HG03064 (cell line): ENCODE results near the gene BCL6B.
"Not testable (repeated sequence)": the region's sequence is repeated elsewhere in the genome, so short reads cannot be mapped to it uniquely, and the experiment has no call there.

ENCODE experiments used
- ATAC-seq: cut with Tn5 transposase; IDR thresholded peaks from one replicate; pipeline ENCODE4 v1.9.1; 2021; ENCODE audit warnings: low read depth; ENCODE audit not compliant: unreplicated experiment

BCL6B gene

DNA sequence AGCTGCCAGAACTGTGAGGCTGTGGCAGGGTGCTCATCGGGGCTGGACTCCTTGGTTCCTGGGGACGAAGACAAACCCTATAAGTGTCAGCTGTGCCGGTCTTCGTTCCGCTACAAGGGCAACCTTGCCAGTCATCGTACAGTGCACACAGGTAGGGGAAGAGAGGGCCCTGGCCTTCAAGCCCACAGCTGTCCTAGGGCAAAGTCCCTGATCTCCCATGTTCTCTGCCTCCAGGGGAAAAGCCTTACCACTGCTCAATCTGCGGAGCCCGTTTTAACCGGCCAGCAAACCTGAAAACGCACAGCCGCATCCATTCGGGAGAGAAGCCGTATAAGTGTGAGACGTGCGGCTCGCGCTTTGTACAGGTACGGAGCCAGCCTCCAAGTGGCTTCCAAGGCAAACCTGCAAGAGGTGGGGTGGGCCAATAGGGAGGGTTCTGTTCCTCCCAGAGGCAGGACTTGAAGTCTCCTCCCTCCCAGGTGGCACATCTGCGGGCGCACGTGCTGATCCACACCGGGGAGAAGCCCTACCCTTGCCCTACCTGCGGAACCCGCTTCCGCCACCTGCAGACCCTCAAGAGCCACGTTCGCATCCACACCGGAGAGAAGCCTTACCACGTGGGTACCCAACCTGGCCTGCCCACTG lies 3.7 kb downstream of the BCL6B start:
- no peak for ATAC-seq

DNA sequence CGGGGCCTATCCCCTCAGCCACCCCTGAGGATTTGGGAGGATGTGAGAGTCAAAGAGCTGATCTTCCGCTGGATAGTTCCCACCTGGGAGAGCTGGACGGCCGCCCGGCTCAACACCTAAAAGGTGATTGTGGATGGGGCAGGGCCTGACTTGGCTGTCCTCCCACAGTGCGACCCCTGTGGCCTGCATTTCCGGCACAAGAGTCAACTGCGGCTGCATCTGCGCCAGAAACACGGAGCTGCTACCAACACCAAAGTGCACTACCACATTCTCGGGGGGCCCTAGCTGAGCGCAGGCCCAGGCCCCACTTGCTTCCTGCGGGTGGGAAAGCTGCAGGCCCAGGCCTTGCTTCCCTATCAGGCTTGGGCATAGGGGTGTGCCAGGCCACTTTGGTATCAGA lies 4.5 kb downstream of the BCL6B start:
- no peak for ATAC-seq

DNA sequence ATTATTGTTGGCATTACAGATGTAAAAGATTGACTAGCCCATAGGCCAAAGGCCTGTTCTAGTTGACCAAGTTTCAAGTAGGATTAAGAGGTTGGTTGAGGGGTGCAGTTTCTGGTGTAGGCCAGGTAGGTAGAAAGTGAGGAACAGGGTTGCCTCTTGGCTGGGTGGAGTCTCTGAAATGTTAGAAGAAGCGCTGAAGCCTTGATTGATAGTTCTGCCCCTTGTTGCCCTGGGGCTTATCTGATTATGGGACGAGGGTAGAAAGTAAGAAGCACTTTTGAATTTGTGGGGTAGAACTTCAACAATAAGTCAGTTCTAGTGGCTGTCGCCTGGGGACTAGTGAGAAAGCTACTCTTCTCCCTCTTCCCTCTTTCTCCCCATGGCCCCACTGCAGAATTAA lies 6.2 kb downstream of the BCL6B start:
- no peak for ATAC-seq

DNA sequence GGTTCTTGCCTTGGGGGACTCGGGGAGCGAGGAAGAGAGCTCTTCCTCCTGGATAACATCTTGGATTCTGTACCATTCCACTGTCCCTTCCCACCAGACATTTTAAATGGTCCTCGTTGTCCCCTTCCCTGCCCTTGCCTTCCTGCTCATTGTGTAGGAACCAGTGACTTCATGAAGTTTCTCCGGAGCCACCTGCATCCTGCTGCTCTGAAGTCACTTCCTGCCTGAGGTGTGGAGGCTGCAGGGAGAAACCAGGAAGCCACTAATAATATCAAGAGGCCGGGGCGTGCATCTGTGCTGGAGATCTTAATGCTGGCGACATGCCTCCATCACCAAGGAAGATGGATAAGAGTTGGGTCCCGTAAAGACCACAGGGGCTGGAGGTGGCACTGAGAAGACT lies 6.8 kb downstream of the BCL6B start:
- ATAC-seq, result no peak

DNA sequence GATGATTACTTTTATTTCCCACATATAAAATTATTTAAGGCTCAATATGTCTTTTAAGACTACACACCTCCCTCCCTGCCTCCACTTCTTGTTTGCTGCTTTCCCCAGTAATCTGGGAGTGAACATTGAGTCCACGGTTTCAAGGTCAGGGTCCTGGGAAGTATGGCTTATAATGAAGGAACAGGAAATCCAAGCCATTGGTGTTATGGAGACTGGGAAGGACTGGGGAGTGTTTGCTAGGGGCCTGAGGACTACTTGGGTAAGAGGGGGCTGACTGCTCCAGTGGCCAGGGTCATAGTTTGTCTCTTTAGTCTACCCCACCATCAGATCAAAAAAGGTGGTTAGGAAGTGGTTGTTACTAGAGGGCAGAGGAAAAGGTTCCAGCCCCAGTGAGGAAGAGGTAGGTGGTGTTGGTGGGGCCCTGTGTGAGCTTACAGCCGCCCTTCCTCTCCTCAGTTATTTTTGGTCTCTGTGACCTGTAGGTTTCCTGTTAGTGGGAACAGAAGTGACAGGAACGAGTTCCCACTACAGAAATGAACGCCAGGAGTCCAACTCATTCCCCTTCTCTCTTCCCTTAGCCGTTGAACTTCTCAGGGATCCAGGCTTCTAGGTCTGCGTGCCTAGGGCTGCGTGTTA lies 12.2 kb downstream of the BCL6B start:
- no peak for ATAC-seq

DNA sequence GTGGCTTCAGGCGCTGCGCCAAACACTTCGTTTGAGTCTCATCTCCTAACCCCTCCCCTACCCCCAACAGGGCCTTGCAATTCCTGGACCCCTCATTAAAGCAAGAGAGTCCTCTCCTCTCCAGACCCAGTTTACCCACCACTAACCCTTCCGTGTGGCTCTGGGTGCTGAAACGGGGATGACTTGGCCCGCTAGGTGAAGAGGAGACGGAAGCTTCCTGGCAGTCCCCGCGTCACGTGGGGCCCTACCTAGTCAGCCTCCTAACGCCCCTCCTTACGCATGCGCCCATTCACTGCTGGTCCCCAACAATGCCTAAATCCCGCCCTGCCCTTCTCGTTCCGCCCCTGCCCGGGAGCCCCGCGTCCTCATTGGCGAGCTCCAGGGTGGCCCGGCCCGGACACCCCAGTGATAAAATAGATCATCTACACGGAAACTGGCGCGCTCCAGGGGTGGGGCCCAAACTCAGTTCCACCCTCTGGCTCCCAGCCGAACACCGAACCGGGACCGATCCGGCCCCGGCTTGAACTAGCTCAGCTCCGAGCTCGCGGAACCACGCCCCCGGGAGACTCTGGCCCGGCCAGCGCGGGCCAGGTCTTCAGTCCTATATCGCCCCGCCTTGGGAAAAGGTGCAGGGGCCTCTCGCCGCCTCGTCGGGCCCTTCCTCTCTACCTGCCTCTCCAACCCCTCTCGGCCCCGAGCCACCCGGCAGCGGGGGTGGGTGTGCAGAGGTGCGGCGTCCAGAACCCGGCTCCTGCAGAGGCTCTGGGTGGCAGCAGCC lies 12.9 kb downstream of the BCL6B start, which contains the start of gene SLC16A13:
Gene SLC16A13, plus strand, starts transcription at position 425 of the 778 bp plus-strand sequence. CDS start 368 bp downstream, outside the sequence.
- ATAC-seq, result peak; percentile 88

DNA sequence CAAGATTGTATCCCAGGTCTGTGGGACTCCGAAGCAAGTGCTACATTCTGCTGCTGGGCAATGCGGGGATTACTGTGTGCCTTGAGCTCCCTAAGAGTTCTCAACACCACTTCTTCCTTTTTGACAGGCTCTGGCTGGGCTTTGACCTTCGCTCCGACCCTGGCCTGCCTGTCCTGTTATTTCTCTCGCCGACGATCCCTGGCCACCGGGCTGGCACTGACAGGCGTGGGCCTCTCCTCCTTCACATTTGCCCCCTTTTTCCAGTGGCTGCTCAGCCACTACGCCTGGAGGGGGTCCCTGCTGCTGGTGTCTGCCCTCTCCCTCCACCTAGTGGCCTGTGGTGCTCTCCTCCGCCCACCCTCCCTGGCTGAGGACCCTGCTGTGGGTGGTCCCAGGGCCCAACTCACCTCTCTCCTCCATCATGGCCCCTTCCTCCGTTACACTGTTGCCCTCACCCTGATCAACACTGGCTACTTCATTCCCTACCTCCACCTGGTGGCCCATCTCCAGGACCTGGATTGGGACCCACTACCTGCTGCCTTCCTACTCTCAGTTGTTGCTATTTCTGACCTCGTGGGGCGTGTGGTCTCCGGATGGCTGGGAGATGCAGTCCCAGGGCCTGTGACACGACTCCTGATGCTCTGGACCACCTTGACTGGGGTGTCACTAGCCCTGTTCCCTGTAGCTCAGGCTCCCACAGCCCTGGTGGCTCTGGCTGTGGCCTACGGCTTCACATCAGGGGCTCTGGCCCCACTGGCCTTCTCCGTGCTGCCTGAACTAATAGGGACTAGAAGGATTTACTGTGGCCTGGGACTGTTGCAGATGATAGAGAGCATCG lies 15.4 kb downstream of the BCL6B start:
- no peak for ATAC-seq

DNA sequence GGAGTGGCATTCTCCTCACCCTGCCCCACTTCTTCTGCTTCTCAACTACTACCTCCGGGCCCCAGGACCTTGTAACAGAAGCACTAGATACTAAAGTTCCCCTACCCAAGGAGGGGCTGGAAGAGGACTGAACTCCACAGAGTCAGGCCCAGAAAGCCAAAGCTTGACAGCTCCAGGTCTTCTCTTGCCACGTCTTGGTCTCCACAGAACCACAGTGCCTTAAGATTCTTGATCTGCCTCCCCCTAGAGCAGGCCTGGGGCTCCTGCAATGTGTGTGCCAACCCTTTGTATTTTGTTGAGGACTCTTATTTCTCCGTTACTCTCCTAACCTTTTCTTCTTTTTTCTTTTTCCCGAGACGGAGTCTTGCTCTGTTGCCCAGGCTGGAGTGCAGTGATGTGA lies 17.0 kb downstream of the BCL6B start:
- no peak for ATAC-seq

DNA sequence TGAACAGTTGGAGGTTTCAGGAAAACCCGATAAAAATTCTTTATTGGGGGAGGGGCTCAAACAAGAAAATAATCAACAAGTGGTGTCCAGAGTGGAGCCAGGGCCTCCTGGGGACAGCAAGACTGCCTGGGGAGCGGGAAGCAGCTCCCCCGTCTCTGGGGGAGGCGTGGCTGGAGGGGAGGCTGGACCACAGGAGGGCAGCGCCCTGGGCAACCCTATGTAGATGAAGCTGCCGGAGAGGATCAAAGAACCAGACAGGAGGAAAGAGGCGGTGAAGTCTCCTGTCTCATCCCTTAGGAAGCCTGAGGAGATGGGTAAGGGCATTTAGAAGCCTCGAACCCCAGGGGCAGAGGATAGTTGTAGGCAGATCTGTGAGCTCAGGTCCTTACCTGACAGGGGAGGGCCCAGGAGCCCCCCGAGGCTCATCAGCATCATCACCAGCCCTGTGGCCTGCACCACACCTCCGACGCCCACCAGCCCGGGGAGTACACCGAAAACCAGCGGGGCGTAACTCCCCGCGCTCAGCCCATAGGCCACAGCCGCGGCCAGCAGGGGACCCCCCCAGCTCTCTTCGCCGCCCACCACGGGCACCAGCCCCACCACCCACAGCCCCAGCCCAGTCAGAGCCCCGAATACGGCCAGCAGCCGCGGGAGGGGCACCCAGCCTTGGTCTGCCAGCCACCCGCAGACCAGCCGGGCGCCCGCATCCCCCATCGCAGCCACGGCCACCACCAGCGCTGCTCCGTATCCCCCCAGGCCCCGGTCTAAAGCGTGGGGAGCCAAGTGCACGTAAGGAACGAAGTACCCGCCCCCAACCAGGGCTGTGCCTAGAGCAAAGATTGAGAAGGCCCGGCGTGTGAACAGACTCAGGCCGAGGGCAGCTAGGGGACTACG lies 19.0 kb downstream of the BCL6B start:
- no peak for ATAC-seq

DNA sequence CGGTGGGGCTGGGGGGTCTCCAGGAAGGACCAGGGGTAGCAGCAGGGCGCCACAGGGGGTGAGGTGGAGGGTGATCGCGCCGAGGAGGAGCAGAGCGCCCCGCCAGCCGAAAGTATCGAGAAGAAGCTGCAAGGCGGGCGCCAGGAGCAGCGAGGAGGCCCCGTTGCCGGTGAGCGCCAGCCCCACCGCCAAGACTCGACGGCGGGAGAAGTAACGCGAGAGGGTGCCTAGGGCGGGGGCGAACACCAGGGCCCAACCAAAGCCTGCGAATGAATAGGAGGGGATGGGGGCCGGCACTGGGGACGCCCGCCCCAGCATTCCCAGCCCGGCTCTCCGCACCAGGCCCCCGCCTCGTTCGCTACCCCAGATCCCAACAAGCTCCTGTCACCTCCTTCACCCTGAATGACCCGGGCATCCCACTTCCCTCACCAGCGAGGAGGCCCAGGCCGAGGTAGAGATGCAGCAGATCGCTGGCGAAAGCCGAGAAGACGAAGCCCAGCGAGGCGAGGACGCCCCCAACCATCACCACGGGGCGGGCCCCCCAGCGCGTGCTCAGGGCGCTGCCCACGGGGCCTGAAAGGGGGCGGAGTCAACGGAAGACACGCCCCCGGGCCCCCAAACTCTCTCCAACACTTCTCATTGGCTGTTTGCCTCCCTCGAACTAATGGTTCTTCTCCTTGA lies 19.8 kb downstream of the BCL6B start:
- ATAC-seq, result no peak

DNA sequence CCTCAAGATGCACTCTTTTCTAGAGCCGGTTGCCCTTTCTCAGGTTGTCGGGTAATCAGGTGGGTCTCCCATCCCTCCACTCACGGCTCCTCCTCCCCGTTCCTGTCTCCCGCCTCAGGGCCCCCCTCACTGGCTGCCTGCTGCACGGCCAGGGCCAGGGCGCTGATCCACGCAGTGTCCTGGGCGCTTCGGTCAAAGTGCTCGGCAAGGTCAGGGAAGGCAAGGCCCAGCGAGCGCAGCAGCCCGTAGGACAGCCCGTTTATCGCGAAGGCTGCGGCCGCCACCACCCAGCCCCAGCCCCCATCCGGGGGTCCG lies 20.3 kb downstream of the BCL6B start:
- no peak for ATAC-seq

DNA sequence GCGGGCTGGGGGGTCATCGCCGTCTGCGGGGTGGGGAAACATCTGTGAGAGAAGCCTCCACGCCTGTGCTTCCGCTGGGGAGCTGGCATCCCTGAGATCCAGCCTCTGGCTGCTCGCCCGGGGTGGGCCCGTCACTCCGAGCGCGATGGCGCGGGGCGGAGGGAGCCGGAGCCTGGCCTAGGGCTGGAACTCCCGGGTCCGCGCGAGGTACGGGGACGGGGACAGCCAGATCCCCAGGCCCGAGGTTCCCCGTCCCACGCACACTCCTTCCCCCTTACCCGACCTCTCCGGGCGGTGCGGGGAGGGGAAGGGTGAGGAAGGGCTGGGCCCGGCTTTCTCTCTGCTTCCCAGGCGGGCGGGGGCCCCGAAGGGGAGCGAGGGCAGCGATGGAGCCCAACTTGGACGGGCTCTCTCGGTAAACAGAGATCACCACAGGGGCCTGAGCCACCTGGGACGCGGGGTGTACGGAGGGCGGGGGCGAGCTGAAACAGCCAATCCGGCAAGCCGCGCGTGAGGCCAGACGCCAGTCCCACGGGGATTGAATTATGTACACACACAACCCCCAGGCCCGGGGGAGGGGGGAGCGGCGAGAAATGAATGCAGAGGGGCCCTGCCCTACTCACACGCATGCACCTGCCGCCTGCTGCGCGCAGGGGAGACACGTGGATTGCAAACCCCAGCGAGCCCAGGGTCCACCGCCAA lies 20.8 kb downstream of the BCL6B start, which contains the start of gene SLC16A11:
Gene SLC16A11, minus strand, starts transcription at position 596 of the 702 bp plus-strand sequence. Its CDS starts 579 bp downstream, at position 17.
- ATAC-seq, result no peak

DNA sequence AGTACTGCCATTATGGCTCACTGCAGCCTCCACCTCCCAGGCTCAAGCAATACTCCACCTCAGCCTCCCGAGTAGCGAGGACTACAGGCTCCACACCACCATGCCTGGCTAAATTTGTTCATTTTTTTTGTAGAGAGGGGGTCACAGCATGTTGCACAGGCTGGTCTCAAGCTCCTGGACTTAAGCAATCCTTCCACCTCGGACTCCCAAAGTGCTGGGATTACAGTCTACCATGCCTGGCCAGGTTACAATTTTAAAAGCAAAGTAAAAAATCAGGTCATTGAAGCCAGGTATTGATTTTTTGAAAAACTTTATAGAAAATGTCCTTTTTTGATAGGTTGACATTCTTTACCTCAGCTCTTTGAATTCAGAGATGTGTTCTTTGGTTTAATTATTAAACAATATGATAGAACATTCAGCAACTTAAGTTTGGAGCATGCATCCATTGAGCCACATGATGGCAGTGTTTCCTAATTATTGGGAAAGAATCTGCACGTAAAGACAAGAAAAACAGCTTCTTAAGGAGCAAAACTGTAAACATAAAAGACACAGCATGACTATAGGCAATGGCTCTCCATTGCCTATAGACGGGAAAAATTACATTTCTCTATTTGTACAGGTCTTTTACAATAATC lies 22.8 kb downstream of the BCL6B start:
- no peak for ATAC-seq

DNA sequence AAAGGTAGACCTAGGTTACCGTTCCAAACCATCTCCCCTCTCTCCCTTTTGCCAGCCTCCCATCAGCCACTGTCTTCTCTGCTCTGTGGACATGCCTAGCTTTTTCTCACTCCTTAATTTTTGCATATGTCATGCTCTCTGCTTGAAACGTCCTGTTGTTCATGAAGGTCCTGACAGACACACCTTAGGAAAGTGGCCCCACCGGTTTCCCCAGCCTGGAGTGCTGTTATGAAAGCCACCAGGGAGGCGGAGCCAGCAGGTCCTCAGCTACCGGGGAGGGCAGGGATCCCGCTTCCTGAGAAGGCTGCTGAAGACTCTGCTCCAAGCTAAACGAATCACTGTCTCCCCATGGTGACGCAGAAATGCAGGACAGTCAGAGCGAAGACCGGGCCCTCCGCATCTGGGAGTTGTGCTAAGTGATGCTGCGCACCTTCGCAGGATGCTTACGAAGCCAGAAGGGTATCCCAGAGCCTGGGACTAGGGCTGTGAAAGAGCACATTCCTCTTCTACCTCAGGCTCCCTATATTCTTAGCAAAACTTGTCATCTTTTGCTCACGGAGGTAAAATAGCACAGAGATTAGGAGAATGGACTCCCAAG lies 23.4 kb downstream of the BCL6B start:
- no peak for ATAC-seq

DNA sequence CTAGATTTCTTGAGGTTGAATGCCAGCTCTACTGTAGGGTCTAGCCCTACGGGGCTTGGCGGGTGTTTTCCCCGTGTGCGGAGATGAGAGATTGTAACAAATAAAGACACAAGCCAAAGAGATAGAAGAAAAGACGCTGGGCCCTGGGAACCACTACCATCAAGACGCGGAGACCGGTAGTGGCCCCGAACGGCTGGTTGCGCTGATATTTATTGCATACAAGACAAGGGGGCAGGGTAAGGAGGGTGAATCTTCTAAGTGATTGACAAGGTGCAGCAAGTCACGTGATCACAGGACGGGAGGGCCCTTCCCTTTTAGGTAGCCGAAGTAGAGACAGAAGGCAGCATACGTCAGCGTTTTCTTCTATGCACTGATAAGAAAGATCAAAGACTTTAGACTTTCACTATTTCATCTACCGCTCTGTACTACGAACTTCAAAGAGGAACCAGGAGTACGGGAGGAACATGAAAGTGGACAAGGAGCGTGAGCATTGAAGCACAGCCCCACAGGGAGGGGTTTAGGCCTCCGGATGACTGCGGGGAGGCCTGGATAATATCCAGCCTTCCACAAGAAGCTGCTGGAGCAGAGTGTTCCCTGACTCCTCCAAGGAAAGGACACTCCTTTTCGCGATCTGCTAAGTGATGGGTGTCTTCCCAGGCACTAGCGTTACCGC lies 24.0 kb downstream of the BCL6B start:
- not testable (repeated sequence) for ATAC-seq

DNA sequence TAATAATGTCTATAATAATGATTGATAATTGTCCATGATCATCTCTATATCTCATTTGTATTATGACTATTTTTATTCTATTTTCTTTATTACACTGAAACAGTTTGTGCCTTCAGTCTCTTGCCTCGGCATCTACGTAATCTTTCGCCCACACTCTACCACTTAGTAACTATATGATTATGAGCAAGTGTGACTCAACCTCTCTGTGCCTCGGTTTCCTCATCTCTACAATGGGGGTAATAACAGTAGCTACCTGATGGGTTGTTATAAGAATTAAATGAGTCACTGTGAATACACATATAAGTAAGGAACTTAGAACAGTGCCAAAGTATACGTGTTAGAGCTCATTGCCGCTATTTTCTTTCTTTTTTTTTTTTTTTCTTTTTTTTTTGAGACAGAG lies 24.7 kb downstream of the BCL6B start:
- no peak for ATAC-seq

DNA sequence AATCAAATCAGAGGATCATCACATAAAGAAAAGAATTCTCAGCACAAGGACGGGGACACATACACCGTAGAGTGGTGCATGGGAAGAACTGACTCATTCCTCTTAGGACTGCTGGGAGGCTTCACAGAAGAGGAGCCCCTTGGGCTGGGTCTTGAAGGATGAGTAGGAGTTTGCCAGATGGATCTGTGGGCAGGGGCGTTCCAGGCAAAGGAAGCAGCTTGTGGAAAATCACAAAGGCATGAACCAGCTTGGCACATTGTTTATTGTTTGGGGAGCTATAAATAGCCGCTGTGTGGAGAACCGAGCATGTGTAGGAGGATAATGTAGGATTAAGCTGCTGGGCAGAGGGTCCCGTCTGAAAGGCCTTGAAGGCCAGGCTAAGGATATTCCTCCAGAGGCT lies 26.1 kb downstream of the BCL6B start:
- no peak for ATAC-seq
